K562 (cell line): ENCODE measurements around the gene CCDC93. TPM values are rescaled to one million over a fixed set of nuclear protein-coding genes. Genes with fewer than 3 reads are reported as not detected.

ENCODE experiments used
- ATAC-seq: fragments of 200-7000 bp; cut with Tn5 transposase; 3 replicates; pipeline ENCODE4 v1.9.1; 2020; ENCODE audit warnings: moderate library complexity
- BruUV-seq: library from RNA; stranded (reverse); fragments of 400-500 nt; replicated peaks from 2 replicates; lab custom pipeline; 2021; lab: Mats Ljungman, UMichigan
- CTCF ChIA-PET: fragments of 300-600 bp; formaldehyde crosslinking; extraction: SDS; loops from one replicate; lab custom pipeline; 2021; ENCODE audit warnings: low intra/inter-chr PET ratio; lab: Yijun Ruan, JAX
- POLR2A ChIA-PET: fragments of 300-600, 350-650 bp; sonication (Branson Sonifier 250); formaldehyde crosslinking; extraction: SDS; loops from one replicate; lab custom pipeline; 2021; ENCODE audit warnings: antibody characterized with exemption, inconsistent platforms; lab: Yijun Ruan, JAX
- DNase-seq, 4 experiments: peaks; one replicate each; pipeline versions ENCODE4 v3.0.0 to v3.0.0-alpha.2; 2011 to 2018; ENCODE audit warnings: low spot score in 3 of 4, mixed read lengths in 3 of 4; ENCODE audit errors: extremely low read depth in 1 of 4
- FAIRE-seq: peaks from 2 replicates; lab custom pipeline; 2011; peaks lifted over from hg19 to GRCh38; lab: Jason Lieb, UNC
- H2AFZ ChIP-seq: 2 replicates; pipeline ENCODE4 v1.6.0; 2011; ENCODE audit warnings: low read depth, low read length, control low read depth, inconsistent platforms
- H3K27ac ChIP-seq: fragments of 200-600 bp; 3 replicates; pipeline ENCODE4 v1.8.0; 2011; ENCODE audit warnings: low read depth, mild to moderate bottlenecking, control low read depth, inconsistent platforms, low read length, moderate library complexity, mixed read lengths; ENCODE audit errors: extremely low read depth
- H3K27me3 ChIP-seq, 2 experiments: fragments of 300-600 bp in 1 of 2; 2 replicates in 1 of 2; 3 replicates in 1 of 2; pipeline versions ENCODE4 v1.6.0 to v1.8.0; 2011; ENCODE audit warnings: inconsistent platforms in 2 of 2, low read length in 2 of 2, mild to moderate bottlenecking in 1 of 2, mixed read lengths in 1 of 2, moderate library complexity in 1 of 2; ENCODE audit not compliant: control insufficient read depth in 2 of 2, insufficient read depth in 2 of 2
- H3K36me3 ChIP-seq: fragments of 300-600 bp; 3 replicates; pipeline ENCODE4 v1.8.0; 2011; ENCODE audit warnings: mild to moderate bottlenecking, low read length, inconsistent platforms; ENCODE audit not compliant: control insufficient read depth, insufficient read depth
- H3K4me1 ChIP-seq, 2 experiments: fragments of 200-600 bp in 1 of 2; replicated peaks in 1 of 2; 2 replicates in 1 of 2; 3 replicates in 1 of 2; pipeline versions ENCODE4 v1.5.1 to v1.8.0; 2011; ENCODE audit warnings: inconsistent platforms in 2 of 2, low read length in 2 of 2, mild to moderate bottlenecking in 1 of 2, mixed read lengths in 1 of 2, moderate library complexity in 1 of 2; ENCODE audit not compliant: control insufficient read depth in 2 of 2, insufficient read depth in 2 of 2
- H3K4me2 ChIP-seq: 2 replicates; pipeline ENCODE4 v1.6.1; 2011; ENCODE audit warnings: low read length, control low read depth, inconsistent platforms, mixed read lengths; ENCODE audit not compliant: insufficient read depth
- H3K4me3 ChIP-seq: fragments of 200-600 bp; sonication (generic), shearing (Covaris generic); 2 replicates; pipeline ENCODE4 v1.5.1; 2016; ENCODE audit warnings: control low read depth, inconsistent platforms
- H3K79me2 ChIP-seq: fragments of 200-600 bp; 3 replicates; pipeline ENCODE4 v1.8.0; 2011; ENCODE audit warnings: low read length, inconsistent platforms; ENCODE audit not compliant: control insufficient read depth, insufficient read depth
- H3K9ac ChIP-seq, 2 experiments: 2 replicates each; pipeline versions ENCODE4 v1.6.0 to v1.6.1; 2011; ENCODE audit warnings: low read depth in 2 of 2, low read length in 2 of 2, control low read depth in 1 of 2, inconsistent platforms in 1 of 2, mild to moderate bottlenecking in 1 of 2, mixed read lengths in 1 of 2; ENCODE audit not compliant: insufficient read depth in 1 of 2
- H3K9me1 ChIP-seq: one replicate; pipeline ENCODE4 v1.6.0; 2011; ENCODE audit warnings: inconsistent platforms, mild to moderate bottlenecking, low read length, moderate library complexity; ENCODE audit not compliant: control insufficient read depth, insufficient read depth
- H3K9me3 ChIP-seq: replicated peaks from 2 replicates; pipeline ENCODE4 v1.5.1; 2011; ENCODE audit warnings: low read depth, low read length, inconsistent platforms; ENCODE audit not compliant: control insufficient read depth, insufficient read depth
- H4K20me1 ChIP-seq: replicated peaks from 2 replicates; pipeline ENCODE4 v1.6.1; 2011; ENCODE audit warnings: low read length, inconsistent platforms, mixed read lengths; ENCODE audit not compliant: control insufficient read depth, insufficient read depth
- IFI16 ChIP-seq: fragments of 250-450 bp; sonication (Bioruptor Pico); IDR thresholded peaks from 2 replicates; pipeline ENCODE4 v2.1.2; 2022; ENCODE audit warnings: mild to moderate bottlenecking, inconsistent platforms
- KLF13 ChIP-seq: fragments of 450-650 bp; IDR thresholded peaks from 2 replicates; pipeline ENCODE4 v1.6.1; 2016; ENCODE audit warnings: missing genetic modification characterization, low read depth, mild to moderate bottlenecking, missing compliant biosample characterization, moderate library complexity, borderline replicate concordance
- MEF2A ChIP-seq: IDR thresholded peaks from 2 replicates; pipeline ENCODE4 v1.6.1; 2011; ENCODE audit warnings: low read depth, mild to moderate bottlenecking, low read length, moderate library complexity; ENCODE audit not compliant: control insufficient read depth
- MTF1 ChIP-seq: fragments of 250-450 bp; sonication (Bioruptor Pico); IDR thresholded peaks from 2 replicates; pipeline ENCODE4 v1.9.0; 2021; ENCODE audit warnings: moderate library complexity, mild to moderate bottlenecking, inconsistent platforms, borderline replicate concordance
- NCOA4 ChIP-seq: fragments of 450-650 bp; IDR thresholded peaks from 2 replicates; pipeline ENCODE4 v1.6.1; 2018; ENCODE audit warnings: mild to moderate bottlenecking; ENCODE audit not compliant: partially characterized antibody
- NEUROD1 ChIP-seq: fragments of 150-350 bp; IDR thresholded peaks from 2 replicates; pipeline ENCODE4 v1.6.1; 2014; ENCODE audit warnings: borderline replicate concordance, low read length, low read depth; ENCODE audit not compliant: partially characterized antibody
- TARDBP ChIP-seq: fragments of 450-650 bp; IDR thresholded peaks from 2 replicates; pipeline ENCODE4 v1.6.1; 2016
- TEAD2 ChIP-seq: fragments of 450-650 bp; IDR thresholded peaks from 2 replicates; pipeline ENCODE4 v1.6.1; 2016; ENCODE audit warnings: missing genetic modification characterization, control low read depth, missing compliant biosample characterization
- XRCC5 ChIP-seq: fragments of 200-400 bp; formaldehyde crosslinking; IDR thresholded peaks from 2 replicates; pipeline ENCODE4 v1.6.1; 2017; ENCODE audit warnings: low read depth, mild to moderate bottlenecking, low read length
- ZBTB7A ChIP-seq: IDR thresholded peaks from 2 replicates; pipeline ENCODE4 v1.6.1; 2011; ENCODE audit warnings: low read depth, mild to moderate bottlenecking, low read length, moderate library complexity, borderline replicate concordance; ENCODE audit not compliant: control insufficient read depth
- ZNF174 ChIP-seq: fragments of 250-450 bp; sonication (Bioruptor Pico); IDR thresholded peaks from 2 replicates; pipeline ENCODE4 v1.4.0; 2020; ENCODE audit warnings: mild to moderate bottlenecking
- ZNF41 ChIP-seq: fragments of 250-450 bp; sonication (Bioruptor Pico); conservative IDR thresholded peaks from 2 replicates; pipeline ENCODE4 v1.4.0; 2020; ENCODE audit warnings: mild to moderate bottlenecking
- ZNF507 ChIP-seq: conservative IDR thresholded peaks from 2 replicates; pipeline ENCODE4 v1.6.1; 2017; ENCODE audit warnings: missing genetic modification characterization, missing compliant biosample characterization
- WGBS: fragments of 100-300 bp; shearing (Covaris generic); methylation state at CpG from one replicate; pipeline ENCODE4 v1.1.6; 2016; ENCODE audit warnings: low coverage, mixed read lengths; ENCODE audit not compliant: insufficient coverage; ENCODE audit errors: missing lambda C conversion rate; 5-methylcytosine and 5-hydroxymethylcytosine counted together
- in situ Hi-C: fragments of 300-500 bp; cut with MboI; formaldehyde crosslinking; loops from 4 replicates; pipeline ENCODE4 v1.15.0; 2018; ENCODE audit warnings: inconsistent platforms, mixed read lengths
- intact Hi-C: fragments of 100-400 bp; cut with micrococcal nuclease; formaldehyde crosslinking; loops from 2 replicates; pipeline ENCODE4 v1.14.2; 2022
- polyA plus RNA-seq, 8 experiments: library from polyadenylated mRNA; depleted of rRNA in 4 of 8; stranded (reverse) in 5 of 8; unstranded in 3 of 8; fragments of >200 nt; fragmentation: Nextera tagmentation in 2 of 8; fragmentation: Illumina TruSeq in 1 of 8; extraction: Ambion mirVana in 2 of 8; extraction: Trizol in 1 of 8; gene quantifications; 2 replicates each; pipeline versions ENCODE4 v1.2.1 to v1.2.3, GENCODE V29; 2011 to 2014; ENCODE audit warnings: inconsistent platforms in 1 of 8, missing spikeins in 1 of 8
- total RNA-seq, 7 experiments: library from RNA; depleted of rRNA in 6 of 7; stranded (reverse); fragments of >200 nt in 6 of 7; fragmentation: Illumina TruSeq in 2 of 7; extraction: Trizol in 2 of 7; gene quantifications; 2 replicates each; pipeline versions ENCODE4 v1.2.1 to v1.2.3, GENCODE V29; 2011 to 2021; ENCODE audit warnings: low replicate concordance in 1 of 7
- TF ChIP-seq, protein P1 (sequence below): sonication (generic); formaldehyde crosslinking; IDR thresholded peaks from 2 replicates; pipeline ENCODE4 v1.8.1; 2023; ENCODE audit warnings: mild to moderate bottlenecking, missing genetic modification reagents

CCDC93 gene
- total and polyA plus RNA-seq, 9 of the 15 experiments (the other 6 are each of a cell fraction or from before 2014, with no cell fraction given), result 3.3 to 19.3 (median 12.4) TPM

DNA sequence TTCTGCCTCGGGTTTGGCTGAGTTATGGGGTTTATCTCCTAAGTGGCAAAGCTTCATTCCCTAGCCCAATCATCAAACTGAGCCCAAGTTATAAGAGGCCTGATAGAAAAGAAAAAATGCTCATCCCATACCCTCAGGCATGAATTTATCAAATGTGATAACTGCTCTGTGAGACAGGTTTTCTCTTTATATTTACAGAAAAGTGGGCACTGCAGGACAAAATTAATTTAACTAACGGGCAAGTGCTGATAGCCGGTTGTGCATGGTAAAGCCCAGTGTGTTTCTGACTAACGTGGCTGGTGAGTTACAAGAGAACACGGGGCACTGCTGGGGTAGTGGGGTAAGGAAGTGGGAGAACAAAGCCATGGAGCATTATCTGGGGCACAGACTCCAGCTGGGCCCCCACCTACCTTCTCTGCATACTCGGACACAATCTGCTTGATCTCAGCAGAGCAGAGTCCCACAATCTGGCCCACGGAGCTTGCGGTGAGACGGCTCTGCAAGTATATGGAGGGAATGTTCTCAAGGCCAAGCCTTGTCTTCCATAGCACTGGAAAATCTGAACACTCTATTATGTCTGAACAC lies 40.3 kb downstream of the CCDC93 start:
- BruUV-seq, result no TSS peak
- CTCF ChIA-PET, result no interaction called here
- no peaks in the 10 kb centered on the region for H4K20me1 ChIP-seq
- no peak overlapping the region for H3K4me2 ChIP-seq
- intact Hi-C loops, result no loop called here
- no peaks in the 10 kb centered on the region for H3K4me1 ChIP-seq
- no peak overlapping the region for H3K27ac ChIP-seq
- H3K36me3 ChIP-seq, result peaks cover 61% of the 10 kb centered on the region
- no peak overlapping the region for H3K9ac ChIP-seq
- no peak overlapping the region for H3K4me3 ChIP-seq
- no peaks in the 10 kb centered on the region for H3K9me1 ChIP-seq
- 88% methylated on average over 9 of the region's 9 CpGs for WGBS
- no peaks in the 10 kb centered on the region for H3K9me3 ChIP-seq
- ATAC-seq (no peak), DNase-seq (no peak), FAIRE-seq (no peak)
- in situ Hi-C loops, result no loop called here
- no peak overlapping the region for H2AFZ ChIP-seq
- no peaks in the 10 kb centered on the region for H3K27me3 ChIP-seq
- H3K79me2 ChIP-seq, result no peaks in the 10 kb centered on the region
- TF ChIP-seq KLF13 (tag) (no peak), ZBTB7A (no peak), MEF2A (no peak), ZNF174 (CRISPR knock-in tag) (no peak), TARDBP (no peak), ZNF507 (tag) (no peak), MTF1 (CRISPR knock-in tag) (no peak), NCOA4 (no peak), NEUROD1 (no peak), TEAD2 (no peak), ZNF41 (CRISPR knock-in tag) (no peak), IFI16 (CRISPR knock-in tag) (no peak), XRCC5 (no peak)
- TF ChIP-seq, protein P1, sequence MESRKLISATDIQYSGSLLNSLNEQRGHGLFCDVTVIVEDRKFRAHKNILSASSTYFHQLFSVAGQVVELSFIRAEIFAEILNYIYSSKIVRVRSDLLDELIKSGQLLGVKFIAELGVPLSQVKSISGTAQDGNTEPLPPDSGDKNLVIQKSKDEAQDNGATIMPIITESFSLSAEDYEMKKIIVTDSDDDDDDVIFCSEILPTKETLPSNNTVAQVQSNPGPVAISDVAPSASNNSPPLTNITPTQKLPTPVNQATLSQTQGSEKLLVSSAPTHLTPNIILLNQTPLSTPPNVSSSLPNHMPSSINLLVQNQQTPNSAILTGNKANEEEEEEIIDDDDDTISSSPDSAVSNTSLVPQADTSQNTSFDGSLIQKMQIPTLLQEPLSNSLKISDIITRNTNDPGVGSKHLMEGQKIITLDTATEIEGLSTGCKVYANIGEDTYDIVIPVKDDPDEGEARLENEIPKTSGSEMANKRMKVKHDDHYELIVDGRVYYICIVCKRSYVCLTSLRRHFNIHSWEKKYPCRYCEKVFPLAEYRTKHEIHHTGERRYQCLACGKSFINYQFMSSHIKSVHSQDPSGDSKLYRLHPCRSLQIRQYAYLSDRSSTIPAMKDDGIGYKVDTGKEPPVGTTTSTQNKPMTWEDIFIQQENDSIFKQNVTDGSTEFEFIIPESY (CRISPR knock-in tag), result no peak
- POLR2A ChIA-PET, result no interaction called here
